ENCODE data around the gene CEP63.

Gene CEP63

GRCh38 chr3:134464689-134465365, 21.0 kb upstream of the CEP63 start:
- DNase-seq (ENCODE audit: low read depth) = peak; percentile 77
- peak overlapping the region; percentile 32 for H3K4me3 ChIP-seq (ENCODE audit: low read length)
- TF ChIP-seq CTCF (conservative IDR thresholded peaks at IDR 0.05; ENCODE audit: low read length) = peak; percentile 23; the same call in 1 of the 2 replicates

DNA sequence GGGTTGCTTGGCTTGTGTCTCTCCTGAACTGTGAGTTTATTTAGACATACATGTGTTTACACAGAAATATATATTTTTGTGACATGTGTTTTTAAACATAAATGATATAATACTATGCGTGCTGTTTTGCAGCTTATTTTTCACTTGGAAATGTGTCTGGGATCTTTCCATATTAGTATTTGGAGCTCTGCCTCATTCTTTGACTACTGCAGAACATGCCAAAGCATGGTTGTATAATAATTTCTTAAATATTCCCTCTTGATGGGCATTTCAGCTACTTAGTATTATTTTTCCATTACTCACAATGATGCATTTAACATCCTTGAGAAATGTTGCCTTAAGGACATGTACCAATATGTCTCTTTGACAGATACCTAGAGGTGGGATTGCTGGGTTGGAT, 19.5 kb upstream of the CEP63 start:
- DNase-seq (ENCODE audit: low read depth) = no peak
- H3K4me3 ChIP-seq (ENCODE audit: low read length) = no peak overlapping the region
- no peak for TF ChIP-seq CTCF (conservative IDR thresholded peaks at IDR 0.05; ENCODE audit: low read length)

- H3K4me3 ChIP-seq (ENCODE audit: low read length) = no peak overlapping the region
- TF ChIP-seq CTCF (conservative IDR thresholded peaks at IDR 0.05; ENCODE audit: low read length) = no peak
- DNase-seq (ENCODE audit: low read depth) = no peak
Measured at GRCh38 chr3:134468519-134468918, 17.3 kb upstream of the CEP63 start.

GRCh38 chr3:134471521-134472193, 14.2 kb upstream of the CEP63 start:
- DNase-seq (ENCODE audit: low read depth) = peak; percentile 49
- no peak for TF ChIP-seq CTCF (conservative IDR thresholded peaks at IDR 0.05; ENCODE audit: low read length)
- H3K4me3 ChIP-seq (ENCODE audit: low read length) = no peak overlapping the region

DNA sequence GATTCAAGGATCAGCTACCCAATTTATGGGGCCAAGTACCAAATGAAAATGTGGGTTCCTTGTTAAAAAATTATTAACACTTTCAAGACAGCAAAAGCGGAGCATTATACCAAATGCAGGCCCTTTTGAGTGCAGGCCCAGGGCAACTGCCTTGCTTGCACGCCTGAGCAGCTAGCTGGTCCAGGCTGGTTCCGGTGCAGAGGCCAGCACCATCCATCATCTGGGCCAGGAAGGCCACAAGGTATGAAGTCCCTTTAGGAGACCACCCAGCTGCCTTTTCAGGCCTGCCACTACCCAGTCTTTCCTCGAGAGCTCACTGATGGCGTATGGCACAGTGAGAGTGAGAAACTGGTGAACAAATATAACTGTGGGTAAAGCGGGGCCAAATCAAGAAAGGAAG, 13.0 kb upstream of the CEP63 start:
- DNase-seq (ENCODE audit: low read depth) = no peak
- no peak for TF ChIP-seq CTCF (conservative IDR thresholded peaks at IDR 0.05; ENCODE audit: low read length)
- no peak overlapping the region for H3K4me3 ChIP-seq (ENCODE audit: low read length)

DNA sequence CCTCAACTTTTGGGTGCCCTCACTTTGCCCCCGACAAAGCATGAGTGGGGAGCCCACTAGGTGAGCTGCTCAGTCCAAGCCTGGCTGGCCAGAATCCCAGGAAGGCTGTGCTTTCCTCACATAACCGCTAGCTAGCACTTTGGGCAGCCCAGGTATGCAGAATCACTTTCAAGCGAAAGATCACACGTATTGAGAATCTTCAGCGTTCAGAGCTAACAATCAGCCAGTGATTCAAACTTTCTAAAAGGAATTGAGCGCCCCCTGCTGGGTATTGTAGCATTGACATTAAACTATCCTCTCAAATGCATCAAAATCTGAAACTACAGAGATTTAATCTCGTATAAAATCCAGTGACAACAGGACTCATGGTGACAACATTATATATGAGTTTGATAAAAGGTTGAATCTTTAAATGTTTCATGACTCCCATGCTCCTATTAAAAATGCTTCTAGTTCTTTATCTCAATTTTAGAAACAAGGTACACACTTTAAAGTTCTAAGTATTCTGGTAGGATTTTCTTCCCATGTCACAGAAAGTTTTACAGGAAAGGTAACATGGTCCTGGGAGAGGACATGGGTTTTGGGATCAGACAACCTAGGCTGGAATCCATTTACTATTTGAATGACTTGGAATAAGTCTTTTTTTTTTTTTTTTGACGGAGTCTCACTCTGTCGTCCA, 11.8 kb upstream of the CEP63 start:
- H3K4me3 ChIP-seq (ENCODE audit: low read length) = no peak overlapping the region
- DNase-seq (ENCODE audit: low read depth) = peak; percentile 86
- peak; percentile 71 for TF ChIP-seq CTCF (conservative IDR thresholded peaks at IDR 0.05; ENCODE audit: low read length)
